OCI-LY7 (cell line): ENCODE data around the gene SAMD8. TPM values are rescaled to one million over a fixed set of nuclear protein-coding genes. Genes with fewer than 3 reads are reported as not detected.
A peak's percentile ranks its signal among the peaks of the same experiment; 100 is the strongest.
"Not testable (repeated sequence)": the region's sequence is repeated elsewhere in the genome, so short reads cannot be mapped to it uniquely, and the experiment has no call there.

Experiments used
- BruUV-seq: library from RNA; stranded (reverse); fragments of 400-500 nt; replicated peaks from 2 replicates; lab custom pipeline; 2021; lab: Mats Ljungman, UMichigan
- CTCF ChIA-PET: fragments of 300-600 bp; sonication (Branson Sonifier 250); formaldehyde crosslinking; loops from one replicate; lab custom pipeline; 2022; ENCODE audit warnings: antibody characterized with exemption; ENCODE audit not compliant: unreplicated experiment; lab: Charles Lee
- POLR2A ChIA-PET: fragments of 300-600 bp; sonication (Branson Sonifier 250); formaldehyde crosslinking; loops from one replicate; lab custom pipeline; 2022; ENCODE audit warnings: antibody characterized with exemption; lab: Charles Lee
- DNase-seq: peaks from one replicate; pipeline ENCODE4 v3.0.0-alpha.2; 2015; ENCODE audit warnings: low spot score
- H2AFZ ChIP-seq: fragments of 200-600 bp; sonication (generic), shearing (Covaris generic); 2 replicates; pipeline ENCODE4 v1.6.1; 2014; ENCODE audit warnings: mild to moderate bottlenecking, antibody characterized with exemption, low read length, moderate library complexity
- H3K27ac ChIP-seq: fragments of 200-600 bp; sonication (generic); 2 replicates; pipeline ENCODE4 v1.5.1; 2014; ENCODE audit warnings: mixed run types, low read depth, mild to moderate bottlenecking, moderate library complexity, low read length, inconsistent platforms; ENCODE audit not compliant: poor library complexity, severe bottlenecking
- H3K36me3 ChIP-seq: fragments of 200-600 bp; sonication (generic); 2 replicates; pipeline ENCODE4 v1.6.1; 2014; ENCODE audit warnings: mild to moderate bottlenecking, antibody characterized with exemption, low read length, moderate library complexity, mixed read lengths; ENCODE audit not compliant: insufficient read depth
- H3K4me1 ChIP-seq: fragments of 200-600 bp; sonication (generic); 2 replicates; pipeline ENCODE4 v1.5.1; 2014; ENCODE audit warnings: mild to moderate bottlenecking, low read length; ENCODE audit not compliant: insufficient read depth, poor library complexity, severe bottlenecking
- H3K4me2 ChIP-seq: fragments of 200-600 bp; sonication (generic); 2 replicates; pipeline ENCODE4 v1.6.1; 2014; ENCODE audit warnings: mild to moderate bottlenecking, low read length
- H3K4me3 ChIP-seq: fragments of 200-600 bp; sonication (generic); 2 replicates; pipeline ENCODE4 v1.5.1; 2014; ENCODE audit warnings: mild to moderate bottlenecking, low read depth, low read length; ENCODE audit not compliant: poor library complexity, severe bottlenecking
- H3K79me2 ChIP-seq: fragments of 200-600 bp; sonication (generic); 2 replicates; pipeline ENCODE4 v1.6.1; 2016; ENCODE audit warnings: low read depth, mild to moderate bottlenecking, low read length, moderate library complexity, mixed read lengths; ENCODE audit not compliant: insufficient read depth
- H3K9me2 ChIP-seq: fragments of 200-600 bp; sonication (generic); 2 replicates; pipeline ENCODE4 v1.6.1; 2016; ENCODE audit warnings: mild to moderate bottlenecking, low read length, mixed read lengths; ENCODE audit not compliant: insufficient read depth
- H3K9me3 ChIP-seq: fragments of 200-600 bp; sonication (generic); 2 replicates; pipeline ENCODE4 v1.6.1; 2014; ENCODE audit warnings: mild to moderate bottlenecking, mixed run types, low read length, mixed read lengths
- H4K20me1 ChIP-seq: fragments of 200-600 bp; sonication (generic); 2 replicates; pipeline ENCODE4 v1.6.1; 2014; ENCODE audit warnings: mild to moderate bottlenecking, antibody characterized with exemption, low read length, moderate library complexity, mixed read lengths; ENCODE audit not compliant: insufficient read depth
- CTCF ChIP-seq: fragments of 200-600 bp; sonication (generic); conservative IDR thresholded peaks from 2 replicates; pipeline ENCODE4 v1.5.1; 2014; ENCODE audit warnings: mild to moderate bottlenecking, antibody characterized with exemption, low read length, moderate library complexity, mixed read lengths
- EZH2phosphoT487 ChIP-seq: fragments of 200-600 bp; sonication (generic); IDR thresholded peaks from 2 replicates; pipeline ENCODE4 v1.6.1; 2018; ENCODE audit warnings: low read depth, borderline replicate concordance, mild to moderate bottlenecking, mixed run types, antibody characterized with exemption, low read length, moderate library complexity, mixed read lengths
- intact Hi-C: fragments of 100-400 bp; cut with micrococcal nuclease; formaldehyde crosslinking; loops from one replicate; pipeline ENCODE4 v1.10.0; 2022; ENCODE audit not compliant: unreplicated experiment
- total RNA-seq, 2 experiments: library from RNA; depleted of rRNA in 1 of 2; stranded (reverse); fragments of >200 nt in 1 of 2; shearing (Covaris generic) in 1 of 2; gene quantifications; 2 replicates each; pipeline ENCODE4 v1.2.3, GENCODE V29; 2014 to 2022

The SAMD8 gene
- total RNA-seq, 2 experiments from 2014 or later: 8.8 to 16.7 TPM

- peaks cover 19% of the 10 kb centered on the region for H3K4me1 ChIP-seq
- DNase-seq: no peak
- ChIA-PET POLR2A (interaction anchor here (1.1 to 2.9 kb wide), 2 partner anchors 13 to 16 kb away, joined by 3 to 8 read pairs; no protein-coding TSS in a partner anchor), CTCF (interaction anchor here (1.3 to 1.5 kb wide), 2 partner anchors 22 to 25 kb away, joined by 5 to 9 read pairs; no protein-coding TSS in a partner anchor)
- BruUV-seq: no TSS peak
- peaks cover 21% of the 10 kb centered on the region for H4K20me1 ChIP-seq
- peak overlapping the region; percentile 96 for H3K4me3 ChIP-seq
- H3K9me2 ChIP-seq: no peaks in the 10 kb centered on the region
- H3K9me3 ChIP-seq: no peaks in the 10 kb centered on the region
- H3K27ac ChIP-seq: no peak overlapping the region
- no peak for TF ChIP-seq CTCF
- no peak for TF ChIP-seq EZH2phosphoT487
- peak overlapping the region; percentile 94 for H3K4me2 ChIP-seq
- H3K36me3 ChIP-seq: peaks cover 62% of the 10 kb centered on the region
- intact Hi-C loops: loop anchor here (5.0 kb wide), 1 partner anchor 100 kb away; the partner anchor contains the start of gene SAMD8
- H2AFZ ChIP-seq: no peak overlapping the region
- H3K79me2 ChIP-seq: peaks cover 64% of the 10 kb centered on the region
Measured at GRCh38 chr10:75212343-75212742, 100.9 kb downstream of the SAMD8 start.

- POLR2A ChIA-PET: no interaction called here
- Histone ChIP-seq H3K79me2 (peaks cover 59% of the 10 kb centered on the region), H2AFZ (no peak overlapping the region), H3K9me3 (no peaks in the 10 kb centered on the region), H3K4me2 (no peak overlapping the region), H3K9me2 (no peaks in the 10 kb centered on the region), H4K20me1 (peaks cover 21% of the 10 kb centered on the region), H3K4me3 (no peak overlapping the region), H3K27ac (no peak overlapping the region), H3K4me1 (no peaks in the 10 kb centered on the region), H3K36me3 (peaks cover 95% of the 10 kb centered on the region)
- TF ChIP-seq CTCF (no peak), EZH2phosphoT487 (no peak)
- CTCF ChIA-PET: no interaction called here
- intact Hi-C loops: no loop called here
- no TSS peak for BruUV-seq
- DNase-seq: no peak
Measured at GRCh38 chr10:75220274-75220673, 108.8 kb downstream of the SAMD8 start.

- H3K27ac ChIP-seq, H2AFZ ChIP-seq, CTCF ChIA-PET, H3K9me2 ChIP-seq, DNase-seq, intact Hi-C loops, H3K9me3 ChIP-seq, H3K4me2 ChIP-seq, H3K4me3 ChIP-seq, BruUV-seq, H3K4me1 ChIP-seq, POLR2A ChIA-PET: not testable (repeated sequence)
- Histone ChIP-seq H3K36me3 (peaks cover 95% of the 10 kb centered on the region), H4K20me1 (peaks cover 20% of the 10 kb centered on the region), H3K79me2 (peaks cover 60% of the 10 kb centered on the region)
Measured at GRCh38 chr10:75221492-75221891, 110.0 kb downstream of the SAMD8 start.
